Measurements from ENCODE around the gene LRMDA. TPM values are rescaled to one million over a fixed set of nuclear protein-coding genes. Genes with fewer than 3 reads are reported as not detected.
A peak's percentile ranks its signal among the peaks of the same experiment; 100 is the strongest.

LRMDA gene
- total and polyA plus RNA-seq, 7 donors, result 1.0 to 5.7 (median 2.5) TPM

DNA sequence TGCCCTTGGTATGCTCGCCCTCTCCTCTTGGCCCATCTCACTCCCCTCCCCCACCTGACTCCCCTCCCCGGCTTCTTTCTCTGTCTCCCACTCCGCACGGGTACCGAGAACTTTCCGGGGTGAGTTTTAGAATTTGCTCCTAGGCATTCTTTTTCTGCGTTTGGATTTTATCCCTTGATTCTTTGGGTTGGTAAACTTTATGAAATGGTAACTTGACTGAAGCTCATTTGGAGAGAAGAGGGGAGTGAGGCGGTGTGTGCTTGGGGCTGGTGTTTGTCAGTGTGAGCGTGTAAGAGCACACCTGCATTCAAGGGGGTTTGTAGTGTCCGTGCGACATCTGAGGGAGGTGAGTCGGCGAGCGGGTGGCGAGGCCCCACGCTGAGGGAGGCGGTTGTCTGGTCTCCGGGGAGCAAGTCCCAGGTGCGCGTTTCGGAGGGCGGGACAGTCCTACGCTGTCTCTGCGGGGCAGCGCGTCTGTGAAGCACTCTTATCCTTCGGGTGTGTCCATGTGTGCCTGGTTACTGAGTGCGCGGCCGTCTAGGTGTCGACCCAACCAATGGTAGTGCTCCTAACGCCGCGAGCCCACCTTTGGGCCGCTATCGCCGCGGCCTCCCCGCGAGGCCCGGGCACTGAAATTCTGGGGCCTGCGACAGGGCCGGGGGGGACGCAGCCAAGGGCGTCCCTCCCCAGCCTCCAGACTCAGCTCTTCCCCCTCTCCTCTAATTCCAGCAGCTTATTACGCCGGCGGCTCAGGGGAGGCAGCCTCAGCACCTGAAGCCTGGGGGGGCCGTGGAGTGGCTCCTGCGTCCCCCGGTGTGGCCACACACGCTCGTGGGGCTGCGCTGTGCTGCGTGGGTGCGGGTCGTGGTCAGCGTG is 27.2 kb upstream of the LRMDA start:
- TF ChIP-seq, protein P1, sequence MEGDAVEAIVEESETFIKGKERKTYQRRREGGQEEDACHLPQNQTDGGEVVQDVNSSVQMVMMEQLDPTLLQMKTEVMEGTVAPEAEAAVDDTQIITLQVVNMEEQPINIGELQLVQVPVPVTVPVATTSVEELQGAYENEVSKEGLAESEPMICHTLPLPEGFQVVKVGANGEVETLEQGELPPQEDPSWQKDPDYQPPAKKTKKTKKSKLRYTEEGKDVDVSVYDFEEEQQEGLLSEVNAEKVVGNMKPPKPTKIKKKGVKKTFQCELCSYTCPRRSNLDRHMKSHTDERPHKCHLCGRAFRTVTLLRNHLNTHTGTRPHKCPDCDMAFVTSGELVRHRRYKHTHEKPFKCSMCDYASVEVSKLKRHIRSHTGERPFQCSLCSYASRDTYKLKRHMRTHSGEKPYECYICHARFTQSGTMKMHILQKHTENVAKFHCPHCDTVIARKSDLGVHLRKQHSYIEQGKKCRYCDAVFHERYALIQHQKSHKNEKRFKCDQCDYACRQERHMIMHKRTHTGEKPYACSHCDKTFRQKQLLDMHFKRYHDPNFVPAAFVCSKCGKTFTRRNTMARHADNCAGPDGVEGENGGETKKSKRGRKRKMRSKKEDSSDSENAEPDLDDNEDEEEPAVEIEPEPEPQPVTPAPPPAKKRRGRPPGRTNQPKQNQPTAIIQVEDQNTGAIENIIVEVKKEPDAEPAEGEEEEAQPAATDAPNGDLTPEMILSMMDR (IDR thresholded peaks at IDR 0.05), result no peak
- 17 to 30% (median 24%) methylated on average over 55 to 58 of the region's 58 CpGs for WGBS, 3 donors
- H3K4me3 ChIP-seq, result peak overlapping the region; percentile 90
- no peaks in the 10 kb centered on the region for H3K36me3 ChIP-seq (ENCODE audit: insufficient read depth in 1 of 2, low read depth in 1 of 2)
- DNase-seq (no peak), ATAC-seq (no peak)
- H3K9me3 ChIP-seq, result no peaks in the 10 kb centered on the region
- H3K4me1 ChIP-seq, result peaks cover 11% of the 10 kb centered on the region
- intact Hi-C loops (cut with DNase I), result loop anchor here (5.0 to 10.0 kb wide), 7 partner anchors 107 to 1141 kb away; no protein-coding TSS in a partner anchor
- H3K27me3 ChIP-seq (ENCODE audit: insufficient read depth in 3 of 3, low read length in 2 of 3), result peaks cover 4 to 73% (median 5%) of the 10 kb centered on the region in 3 donors
- no peak overlapping the region for H3K27ac ChIP-seq

DNA sequence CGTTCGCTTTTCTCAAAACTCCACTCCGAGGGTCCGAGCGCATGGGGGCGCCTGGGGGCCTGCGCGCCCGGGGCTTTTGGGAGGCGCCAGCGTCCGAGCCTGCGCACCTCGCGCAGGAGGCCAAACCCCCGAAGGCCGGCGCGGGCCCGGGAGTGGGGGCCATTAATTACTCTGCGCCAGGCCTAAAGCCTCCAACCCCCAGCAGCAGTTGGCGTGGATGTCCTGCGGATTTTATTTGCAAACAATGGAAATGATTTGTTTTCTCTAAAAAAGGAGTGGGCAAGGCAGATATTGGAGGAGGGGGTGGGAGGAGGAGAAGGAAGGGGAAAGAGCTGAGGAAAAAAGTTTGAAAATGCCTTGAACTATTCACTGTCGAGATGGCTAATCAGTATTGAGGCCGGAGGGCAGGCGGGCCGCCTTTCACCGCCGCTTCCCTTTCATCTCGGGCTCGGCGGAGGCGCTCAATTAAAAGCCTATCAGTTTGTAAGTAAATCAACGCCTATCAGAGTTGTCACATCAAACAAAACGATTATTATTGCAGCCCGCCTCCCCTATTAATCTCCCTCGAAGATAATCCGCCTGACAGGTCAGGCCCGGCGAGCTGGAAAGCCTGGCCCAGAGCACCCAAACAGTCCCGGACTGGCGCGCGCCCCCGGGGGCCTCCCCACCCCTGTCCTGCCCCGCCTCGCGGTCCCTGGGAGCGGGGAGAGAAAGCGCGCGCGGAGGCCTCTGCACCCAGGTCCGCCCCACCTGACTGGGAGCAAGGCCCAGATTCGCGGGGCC is 26.4 kb upstream of the LRMDA start:
- H3K27ac ChIP-seq, result no peak overlapping the region
- no peaks in the 10 kb centered on the region for H3K36me3 ChIP-seq (ENCODE audit: insufficient read depth in 1 of 2, low read depth in 1 of 2)
- H3K4me3 ChIP-seq, result peak overlapping the region; percentile 90
- H3K4me1 ChIP-seq, result peaks cover 11% of the 10 kb centered on the region
- DNase-seq, result no peak
- no peaks in the 10 kb centered on the region for H3K9me3 ChIP-seq
- no peak for ATAC-seq
- intact Hi-C loops (cut with DNase I), result loop anchor here (5.0 to 10.0 kb wide), 7 partner anchors 108 to 1140 kb away; no protein-coding TSS in a partner anchor
- H3K27me3 ChIP-seq (ENCODE audit: insufficient read depth in 3 of 3, low read length in 2 of 3), result peaks cover 4 to 75% (median 5%) of the 10 kb centered on the region in 3 donors
- 49 to 57% (median 55%) methylated on average over 55 to 56 of the region's 56 CpGs for WGBS, 3 donors
- TF ChIP-seq, protein P1 (IDR thresholded peaks at IDR 0.05), result no peak

DNA sequence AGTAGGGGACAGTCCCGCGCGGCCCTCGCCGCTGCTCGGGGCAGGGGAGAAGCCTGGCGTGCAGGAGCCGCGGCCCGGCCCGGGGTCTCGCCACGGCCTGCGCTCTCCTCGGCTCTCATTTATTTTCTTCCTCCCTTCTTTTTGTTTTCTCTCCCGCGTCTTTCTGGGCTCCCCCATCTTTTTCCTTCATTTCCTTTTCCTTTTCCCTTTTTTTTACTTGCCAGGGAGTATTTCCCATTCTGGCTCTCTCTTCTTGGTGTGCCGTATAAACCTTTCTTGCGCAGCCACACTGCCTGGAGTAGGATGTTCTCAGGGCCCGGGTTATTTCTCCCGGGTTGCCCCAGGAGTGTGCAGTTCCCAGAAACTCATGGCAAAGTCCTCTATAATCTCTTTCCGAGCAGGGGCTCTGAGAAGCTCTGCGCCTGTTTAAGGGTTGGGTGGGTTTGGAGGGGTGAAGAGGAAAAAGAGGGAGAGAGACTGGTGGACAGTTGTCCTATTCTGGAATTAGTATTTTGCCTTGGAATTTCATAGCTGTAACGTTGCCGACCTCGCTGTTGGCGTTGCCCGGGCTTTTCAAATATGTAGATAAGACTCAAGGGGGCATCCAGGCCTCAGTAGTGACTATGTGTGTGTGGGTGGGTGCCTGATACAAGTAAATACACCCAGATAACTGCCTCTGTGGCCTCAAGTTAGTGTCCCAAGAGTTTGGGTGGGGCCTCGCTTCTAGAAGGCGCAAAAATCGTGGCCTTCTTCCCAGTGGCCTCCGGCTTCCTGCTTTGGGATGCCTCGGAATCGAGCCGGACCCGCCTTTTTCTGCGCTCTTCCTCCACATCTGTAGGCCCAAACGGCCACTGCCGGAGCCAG is 25.6 kb upstream of the LRMDA start:
- 77 to 82% (median 80%) methylated on average over 30 to 39 of the region's 39 CpGs for WGBS, 3 donors
- Histone ChIP-seq H3K27ac (no peak overlapping the region), H3K4me3 (no peak overlapping the region), H3K4me1 (peaks cover 11% of the 10 kb centered on the region), H3K36me3 (ENCODE audit: insufficient read depth in 1 of 2, low read depth in 1 of 2) (no peaks in the 10 kb centered on the region), H3K9me3 (no peaks in the 10 kb centered on the region), H3K27me3 (ENCODE audit: insufficient read depth in 3 of 3, low read length in 2 of 3) (peaks cover 4 to 80% (median 5%) of the 10 kb centered on the region in 3 donors)
- no peak for ATAC-seq
- DNase-seq, result no peak
- intact Hi-C loops (cut with DNase I), result loop anchor here (10.0 kb wide), 3 partner anchors 249 to 1139 kb away; no protein-coding TSS in a partner anchor
- TF ChIP-seq, protein P1 (IDR thresholded peaks at IDR 0.05), result no peak

DNA sequence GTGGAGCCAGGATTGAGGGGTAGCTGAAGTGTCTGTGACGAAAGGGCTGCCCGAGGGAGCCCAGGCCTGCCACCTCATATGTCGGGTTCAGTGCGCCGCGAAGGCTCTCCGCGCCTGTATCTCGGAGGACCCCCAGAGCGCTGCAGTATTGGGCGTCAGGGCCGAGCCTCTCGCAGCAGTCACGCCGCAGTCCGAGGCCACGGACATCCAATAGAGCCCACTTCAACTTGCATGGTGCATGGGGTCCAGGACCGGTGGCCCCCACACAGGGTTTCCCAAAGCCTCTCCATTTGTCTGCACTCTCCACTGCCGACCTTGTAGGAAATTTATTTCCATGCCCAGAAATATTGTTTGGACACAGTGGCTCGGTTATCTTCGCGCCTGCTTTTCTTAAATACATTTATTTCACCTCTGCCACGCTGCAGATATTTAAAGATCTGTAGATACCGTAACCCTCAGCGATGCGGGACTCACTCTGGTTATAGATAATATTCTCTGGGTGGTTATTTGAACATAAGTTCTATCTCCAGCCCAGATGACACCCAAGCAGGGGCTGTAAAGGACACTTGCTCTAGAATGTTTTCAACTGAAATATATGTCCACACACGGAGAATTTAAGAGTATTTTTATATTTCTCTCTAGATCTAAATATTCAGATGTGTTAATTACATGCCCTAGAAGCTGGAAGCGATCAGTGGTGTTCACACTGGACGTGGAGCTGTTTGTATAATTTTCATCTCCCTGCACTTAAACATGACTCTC is 24.8 kb upstream of the LRMDA start:
- TF ChIP-seq, protein P1 (IDR thresholded peaks at IDR 0.05), result no peak
- peaks cover 11% of the 10 kb centered on the region for H3K4me1 ChIP-seq
- DNase-seq (no peak), ATAC-seq (no peak)
- H3K4me3 ChIP-seq, result no peak overlapping the region
- 88 to 91% (median 89%) methylated on average over 29 of the region's 29 CpGs for WGBS, 3 donors
- peaks cover 4 to 75% (median 5%) of the 10 kb centered on the region in 3 donors for H3K27me3 ChIP-seq (ENCODE audit: insufficient read depth in 3 of 3, low read length in 2 of 3)
- no peak overlapping the region for H3K27ac ChIP-seq
- no peaks in the 10 kb centered on the region for H3K9me3 ChIP-seq
- intact Hi-C loops (cut with DNase I), result loop anchor here (10.0 kb wide), 3 partner anchors 248 to 1138 kb away; no protein-coding TSS in a partner anchor
- no peaks in the 10 kb centered on the region for H3K36me3 ChIP-seq (ENCODE audit: insufficient read depth in 1 of 2, low read depth in 1 of 2)
